Lower leg skin (tissue), 4 donors: ENCODE data around the gene OR2F2. TPM values are rescaled to one million over a fixed set of nuclear protein-coding genes. Genes with fewer than 3 reads are reported as not detected.

Source experiments
- DNase-seq, 2 donors: peaks; one replicate each; pipeline ENCODE4 v3.0.0-alpha.2; 2019; ENCODE audit warnings: low spot score in 2 of 2
- H3K4me3 ChIP-seq: fragments of 200-600 bp; sonication (generic); 2 replicates; pipeline ENCODE4 v1.5.1; 2017; ENCODE audit warnings: mild to moderate bottlenecking, low read depth; ENCODE audit not compliant: poor library complexity, severe bottlenecking
- CTCF ChIP-seq, 3 donors: fragments of 450-650 bp; IDR thresholded peaks; one replicate each; pipeline ENCODE4 v1.5.1; 2016; ENCODE audit warnings: antibody characterized with exemption in 3 of 3, mild to moderate bottlenecking in 3 of 3, moderate library complexity in 2 of 3
- POLR2A ChIP-seq, 2 donors: fragments of 450-650 bp; IDR thresholded peaks; one replicate each; pipeline ENCODE4 v1.6.1; 2016 to 2017; ENCODE audit warnings: antibody characterized with exemption in 2 of 2, mild to moderate bottlenecking in 1 of 2, moderate library complexity in 1 of 2
- WGBS, 2 donors: methylation state at CpG; one replicate each; pipeline ENCODE4 v1.1.5; 2018; 5-methylcytosine and 5-hydroxymethylcytosine counted together
- intact Hi-C: fragments of 100-400 bp; cut with DNase I; formaldehyde crosslinking; loops from one replicate; pipeline ENCODE4 v1.15.0; 2023; ENCODE audit warnings: low total_unique reads
- total RNA-seq, 4 donors: library from RNA; depleted of rRNA; stranded (reverse); fragments of >200 nt; gene quantifications; one replicate each; pipeline ENCODE4 v1.1.0, GENCODE V29; 2016

The OR2F2 gene
- total RNA-seq, 4 donors from 2014 or later: not detected

- WGBS, 2 donors: 66 to 69% methylated on average over 4 of the region's 4 CpGs
- no peak for DNase-seq
- intact Hi-C loops: no loop called here
- TF ChIP-seq POLR2A (IDR thresholded peaks at IDR 0.05): no peak
- no peak for TF ChIP-seq CTCF (IDR thresholded peaks at IDR 0.05)
- H3K4me3 ChIP-seq: no peak overlapping the region
Observed at GRCh38 chr7:143967398-143967797, 32.4 kb downstream of the OR2F2 start.

- no peak overlapping the region for H3K4me3 ChIP-seq
- intact Hi-C loops: no loop called here
- DNase-seq: no peak
- no peak for TF ChIP-seq POLR2A (IDR thresholded peaks at IDR 0.05)
- no peak for TF ChIP-seq CTCF (IDR thresholded peaks at IDR 0.05)
- 77 to 78% methylated on average over 4 of the region's 4 CpGs for WGBS, 2 donors
Observed at GRCh38 chr7:143973870-143974416, 38.9 kb downstream of the OR2F2 start.

- DNase-seq: no peak
- WGBS, 2 donors: 65 to 67% methylated on average over 4 of the region's 4 CpGs
- TF ChIP-seq CTCF (IDR thresholded peaks at IDR 0.05) (no peak), POLR2A (IDR thresholded peaks at IDR 0.05) (no peak)
- no peak overlapping the region for H3K4me3 ChIP-seq
- intact Hi-C loops: no loop called here
Observed at GRCh38 chr7:143974459-143974858, 39.4 kb downstream of the OR2F2 start.

GRCh38 chr7:143975617-143976016, 40.6 kb downstream of the OR2F2 start:
- intact Hi-C loops: no loop called here
- TF ChIP-seq POLR2A (IDR thresholded peaks at IDR 0.05) (no peak), CTCF (IDR thresholded peaks at IDR 0.05) (no peak)
- H3K4me3 ChIP-seq: no peak overlapping the region
- 64 to 77% methylated on average over 1 of the region's 1 CpG for WGBS, 2 donors
- DNase-seq: no peak

- no peak for TF ChIP-seq CTCF (IDR thresholded peaks at IDR 0.05)
- no peak for TF ChIP-seq POLR2A (IDR thresholded peaks at IDR 0.05)
- DNase-seq: no peak
- intact Hi-C loops: no loop called here
- 76 to 86% methylated on average over 2 of the region's 2 CpGs for WGBS, 2 donors
- H3K4me3 ChIP-seq: no peak overlapping the region
Observed at GRCh38 chr7:143978585-143978984, 43.6 kb downstream of the OR2F2 start.

- H3K4me3 ChIP-seq: no peak overlapping the region
- TF ChIP-seq CTCF (IDR thresholded peaks at IDR 0.05): no peak
- TF ChIP-seq POLR2A (IDR thresholded peaks at IDR 0.05): no peak
- DNase-seq: no peak
- 71 to 73% methylated on average over 1 of the region's 1 CpG for WGBS, 2 donors
- intact Hi-C loops: no loop called here
Observed at GRCh38 chr7:143979359-143979758, 44.3 kb downstream of the OR2F2 start.
